ENCODE results near the gene TWNK. TPM values are rescaled to one million over a fixed set of nuclear protein-coding genes. Genes with fewer than 3 reads are reported as not detected.

The TWNK gene
- total and polyA plus RNA-seq, 2 donors (not counting 3 experiments of a cell fraction or from before 2014, with no cell fraction given) = 5.6 to 10.9 TPM

DNA sequence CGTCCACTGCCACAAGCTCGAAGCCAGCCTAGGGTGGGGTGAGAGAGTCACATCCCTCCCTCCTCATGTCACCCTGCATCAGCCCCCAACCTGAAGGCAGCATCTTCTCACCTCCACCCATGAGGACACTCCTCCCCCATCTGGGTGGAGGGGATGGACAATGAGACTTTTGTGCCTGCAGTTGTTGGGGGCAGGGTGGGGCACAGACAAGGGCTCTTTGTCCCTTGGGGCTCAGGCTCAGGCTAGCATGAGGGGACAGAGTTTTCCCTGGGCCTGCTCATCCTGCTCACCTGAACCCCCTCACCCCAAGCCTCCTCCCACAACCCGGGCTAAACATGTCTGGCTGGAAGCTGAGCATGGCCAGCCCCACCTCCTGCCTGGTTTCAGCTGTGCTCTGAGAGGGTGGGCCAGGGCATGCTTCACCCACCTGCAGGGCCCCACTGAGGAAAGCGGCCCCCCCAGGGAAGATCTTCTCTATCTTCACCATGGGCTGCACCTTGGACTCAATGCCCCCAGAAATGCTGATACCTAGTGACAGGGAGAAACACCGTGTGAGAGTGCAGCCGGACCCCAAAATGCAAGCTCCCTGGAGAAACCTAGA is 21.6 kb downstream of the TWNK start:
- peaks cover 13% of the 10 kb centered on the region for H3K4me1 ChIP-seq (ENCODE audit: control insufficient read depth, extremely low read depth, insufficient read depth, low read length)
- dilution Hi-C loops (cut with MboI; ENCODE audit: extremely low pct_ligation_motif_present, low sequenced_read_pairs) = no loop called here

More for the DNA sequence above, 21.6 kb downstream of the TWNK start:
- DNase-seq (ENCODE audit: low read depth, low spot score) (no peak), FAIRE-seq (no peak)
- CTCF ChIA-PET = interaction anchor here (0.9 to 8.8 kb wide), 2 partner anchors 9 to 13 kb away, joined by 6 to 92 read pairs; partner anchors contain the start of gene LZTS2
- Histone ChIP-seq H2AFZ (ENCODE audit: low read depth, low read length) (no peak overlapping the region), H3K36me3 (ENCODE audit: control insufficient read depth in 2 of 2, extremely low read depth in 1 of 2, insufficient read depth in 2 of 2, low read length in 2 of 2) (peaks cover 10 to 19% of the 10 kb centered on the region in 2 experiments), H3K79me2 (ENCODE audit: control insufficient read depth, insufficient read depth, low read length) (no peaks in the 10 kb centered on the region), H3K9me1 (replicated peaks; ENCODE audit: control insufficient read depth, extremely low read depth, insufficient read depth, low read length) (no peaks in the 10 kb centered on the region), H3K9me3 (replicated peaks; ENCODE audit: control insufficient read depth, insufficient read depth, low read length) (no peaks in the 10 kb centered on the region), H3K9ac (replicated peaks; ENCODE audit: extremely low read depth, insufficient read depth, low read length) (no peak overlapping the region), H3K27me3 (ENCODE audit: control insufficient read depth in 2 of 2, insufficient read depth in 2 of 2, low read length in 2 of 2) (no peaks in the 10 kb centered on the region), H3K4me2 (ENCODE audit: insufficient read depth, low read length) (no peak overlapping the region), H3K4me3 (replicated peaks in 1 of 3; ENCODE audit: insufficient read depth in 1 of 3, low read depth in 1 of 3, low read length in 3 of 3) (no peak overlapping the region), H4K20me1 (replicated peaks; ENCODE audit: control insufficient read depth, extremely low read depth, insufficient read depth, low read length) (no peaks in the 10 kb centered on the region), H3K27ac (ENCODE audit: insufficient read depth, low read depth, low read length) (no peak overlapping the region)
- POLR2A ChIA-PET = no interaction called here
- no peak for TF ChIP-seq POLR2AphosphoS5 (IDR thresholded peaks at IDR 0.05; ENCODE audit: insufficient read depth, low read depth, low read length)
- no peak for TF ChIP-seq JUN (IDR thresholded peaks at IDR 0.05; ENCODE audit: borderline replicate concordance, insufficient read depth, insufficient read length, low read depth)
- no peak for TF ChIP-seq POLR2A (IDR thresholded peaks at IDR 0.05; ENCODE audit: low read depth, low read length)
- TF ChIP-seq FOS (IDR thresholded peaks at IDR 0.05; ENCODE audit: borderline replicate concordance, insufficient read depth, low read length) = no peak
- TF ChIP-seq GATA2 (IDR thresholded peaks at IDR 0.05; ENCODE audit: insufficient read depth, insufficient read length, low read depth, low read length) = no peak
- TF ChIP-seq MAX (IDR thresholded peaks at IDR 0.05; ENCODE audit: insufficient read depth, insufficient read length) = no peak
- TF ChIP-seq EZH2 (IDR thresholded peaks at IDR 0.05; ENCODE audit: borderline replicate concordance, low read depth, low read length, severe bottlenecking) = no peak
- TF ChIP-seq, protein P1, sequence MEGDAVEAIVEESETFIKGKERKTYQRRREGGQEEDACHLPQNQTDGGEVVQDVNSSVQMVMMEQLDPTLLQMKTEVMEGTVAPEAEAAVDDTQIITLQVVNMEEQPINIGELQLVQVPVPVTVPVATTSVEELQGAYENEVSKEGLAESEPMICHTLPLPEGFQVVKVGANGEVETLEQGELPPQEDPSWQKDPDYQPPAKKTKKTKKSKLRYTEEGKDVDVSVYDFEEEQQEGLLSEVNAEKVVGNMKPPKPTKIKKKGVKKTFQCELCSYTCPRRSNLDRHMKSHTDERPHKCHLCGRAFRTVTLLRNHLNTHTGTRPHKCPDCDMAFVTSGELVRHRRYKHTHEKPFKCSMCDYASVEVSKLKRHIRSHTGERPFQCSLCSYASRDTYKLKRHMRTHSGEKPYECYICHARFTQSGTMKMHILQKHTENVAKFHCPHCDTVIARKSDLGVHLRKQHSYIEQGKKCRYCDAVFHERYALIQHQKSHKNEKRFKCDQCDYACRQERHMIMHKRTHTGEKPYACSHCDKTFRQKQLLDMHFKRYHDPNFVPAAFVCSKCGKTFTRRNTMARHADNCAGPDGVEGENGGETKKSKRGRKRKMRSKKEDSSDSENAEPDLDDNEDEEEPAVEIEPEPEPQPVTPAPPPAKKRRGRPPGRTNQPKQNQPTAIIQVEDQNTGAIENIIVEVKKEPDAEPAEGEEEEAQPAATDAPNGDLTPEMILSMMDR (IDR thresholded peaks at IDR 0.05; ENCODE audit: extremely low read depth in 1 of 2, insufficient read depth in 1 of 2, low read depth in 1 of 2, low read length in 2 of 2) = no peak
- TF ChIP-seq MYC (IDR thresholded peaks at IDR 0.05; ENCODE audit: low read depth, low read length) = no peak
- intact Hi-C loops (cut with micrococcal nuclease) = no loop called here
- no TSS peak for BruUV-seq (replicated peaks)
